ENCODE results near the gene HCFC2. TPM values are rescaled to one million over a fixed set of nuclear protein-coding genes. Genes with fewer than 3 reads are reported as not detected.

HCFC2 gene
- total RNA-seq, 4 donors from 2014 or later = 11.2 to 32.5 (median 15.9) TPM

DNA sequence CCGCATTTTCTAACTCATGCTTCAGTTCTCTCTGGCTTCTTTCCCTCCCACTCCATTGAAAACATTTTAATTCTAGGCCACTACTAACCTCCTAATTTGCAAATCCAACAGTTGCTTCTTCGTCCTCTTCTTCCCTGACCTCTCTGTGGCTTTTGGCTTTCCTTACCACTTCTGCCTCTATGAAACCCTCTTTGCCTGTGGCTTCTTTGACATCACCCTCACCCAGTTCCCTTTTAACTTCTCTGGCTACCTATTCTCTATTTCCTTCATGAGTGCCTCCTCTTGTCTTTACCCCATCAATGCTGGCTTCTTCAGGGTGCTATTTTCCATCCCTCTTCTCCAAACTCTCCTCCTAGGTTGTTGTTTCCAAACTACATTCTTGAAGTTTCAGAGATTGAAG lies 4.4 kb upstream of the HCFC2 start:
- TF ChIP-seq, protein P1, sequence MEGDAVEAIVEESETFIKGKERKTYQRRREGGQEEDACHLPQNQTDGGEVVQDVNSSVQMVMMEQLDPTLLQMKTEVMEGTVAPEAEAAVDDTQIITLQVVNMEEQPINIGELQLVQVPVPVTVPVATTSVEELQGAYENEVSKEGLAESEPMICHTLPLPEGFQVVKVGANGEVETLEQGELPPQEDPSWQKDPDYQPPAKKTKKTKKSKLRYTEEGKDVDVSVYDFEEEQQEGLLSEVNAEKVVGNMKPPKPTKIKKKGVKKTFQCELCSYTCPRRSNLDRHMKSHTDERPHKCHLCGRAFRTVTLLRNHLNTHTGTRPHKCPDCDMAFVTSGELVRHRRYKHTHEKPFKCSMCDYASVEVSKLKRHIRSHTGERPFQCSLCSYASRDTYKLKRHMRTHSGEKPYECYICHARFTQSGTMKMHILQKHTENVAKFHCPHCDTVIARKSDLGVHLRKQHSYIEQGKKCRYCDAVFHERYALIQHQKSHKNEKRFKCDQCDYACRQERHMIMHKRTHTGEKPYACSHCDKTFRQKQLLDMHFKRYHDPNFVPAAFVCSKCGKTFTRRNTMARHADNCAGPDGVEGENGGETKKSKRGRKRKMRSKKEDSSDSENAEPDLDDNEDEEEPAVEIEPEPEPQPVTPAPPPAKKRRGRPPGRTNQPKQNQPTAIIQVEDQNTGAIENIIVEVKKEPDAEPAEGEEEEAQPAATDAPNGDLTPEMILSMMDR (IDR thresholded peaks at IDR 0.05) = no peak
- no peak for DNase-seq (ENCODE audit: low spot score)
- ATAC-seq (ENCODE audit: low FRiP score) = no peak

DNA sequence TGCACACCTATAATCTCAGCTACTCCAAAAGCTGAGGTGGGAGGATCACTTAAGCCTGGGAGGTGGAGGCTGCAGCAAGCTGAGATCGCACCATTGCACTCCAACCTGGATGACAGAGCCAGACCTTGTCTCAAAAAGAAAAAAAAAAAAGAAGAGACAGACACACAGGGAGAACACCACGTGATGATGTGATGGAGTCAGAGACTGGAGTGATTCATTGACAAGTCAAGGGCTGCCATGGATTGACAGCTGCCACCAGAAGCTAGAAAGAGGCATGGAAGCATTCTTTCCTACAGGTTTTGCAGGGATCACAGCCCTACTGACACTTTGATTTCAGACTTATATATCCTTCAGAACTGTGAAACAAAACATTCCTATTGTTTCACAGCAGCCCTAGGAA lies 3.5 kb upstream of the HCFC2 start:
- ATAC-seq (ENCODE audit: low FRiP score) (no peak), DNase-seq (ENCODE audit: low spot score) (no peak)
- TF ChIP-seq, protein P1 (IDR thresholded peaks at IDR 0.05) = no peak

DNA sequence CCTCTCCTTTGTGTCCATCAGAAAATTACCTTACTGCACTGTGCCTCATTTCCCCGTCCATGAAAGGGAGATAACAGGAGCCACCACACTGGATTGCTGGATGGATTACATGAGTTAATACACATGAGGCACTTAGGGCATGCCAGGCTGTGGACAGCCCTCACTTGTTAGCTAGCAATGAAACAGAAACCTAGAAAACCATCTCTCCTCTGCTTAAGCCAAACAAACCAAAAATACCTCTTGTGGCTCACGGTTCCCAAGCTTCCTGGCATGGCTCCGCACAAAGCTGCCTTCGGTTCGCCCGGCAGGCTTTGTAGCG lies 660 bp upstream of the HCFC2 start:
- DNase-seq (ENCODE audit: low spot score) (no peak), ATAC-seq (ENCODE audit: low FRiP score) (peak; percentile 27)
- TF ChIP-seq, protein P1 (IDR thresholded peaks at IDR 0.05) = no peak

DNA sequence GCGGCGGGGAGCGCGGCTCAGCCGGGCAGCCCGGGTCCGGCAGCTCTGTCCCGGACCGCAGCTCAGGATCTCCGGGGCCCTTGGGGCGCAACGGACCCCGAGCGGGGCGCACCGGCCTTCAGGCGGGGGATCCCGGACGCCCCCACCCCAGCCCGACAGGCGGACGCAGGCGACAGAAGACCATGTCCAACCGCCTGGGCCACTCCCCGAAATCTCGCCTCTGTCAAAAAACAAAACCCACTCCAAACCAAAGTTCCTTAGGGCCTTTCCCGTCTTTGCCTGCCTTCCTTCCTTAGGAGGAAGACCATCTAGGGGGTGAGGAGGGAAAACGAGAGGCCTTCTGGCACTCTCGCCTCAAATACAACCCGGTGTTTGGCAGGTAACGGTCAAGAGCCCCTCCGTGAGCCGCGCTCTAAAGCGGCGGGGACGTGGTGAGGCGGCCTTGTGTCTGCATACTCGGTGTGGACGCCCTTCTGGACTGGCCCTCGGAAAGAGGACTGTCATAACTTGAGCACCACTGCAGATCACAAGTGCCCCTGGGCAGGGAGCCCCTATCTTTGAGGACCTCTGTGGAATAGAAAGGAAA lies 604 bp downstream of the HCFC2 start:
- TF ChIP-seq, protein P1 (IDR thresholded peaks at IDR 0.05) = no peak
- DNase-seq (ENCODE audit: low spot score) = no peak
- no peak for ATAC-seq (ENCODE audit: low FRiP score)

DNA sequence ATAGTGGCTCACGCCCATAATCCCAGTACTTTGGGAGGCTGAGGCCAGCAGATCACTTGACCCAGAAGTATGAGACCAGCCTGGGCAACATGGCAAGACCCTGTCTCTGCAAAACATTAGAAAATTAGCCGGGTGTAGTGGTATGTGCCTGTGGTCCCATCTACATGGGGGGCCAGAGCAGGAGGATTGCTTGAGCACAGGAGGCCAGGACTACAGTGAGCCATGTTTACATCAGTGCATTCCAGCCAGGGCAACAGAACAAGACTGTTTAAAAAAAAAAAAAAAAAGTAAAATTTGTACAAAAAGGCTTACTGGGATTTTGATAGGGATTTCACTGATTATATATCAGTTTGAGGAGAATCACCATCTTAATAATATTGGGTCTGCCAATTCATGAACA lies 7.8 kb downstream of the HCFC2 start:
- TF ChIP-seq, protein P1 (IDR thresholded peaks at IDR 0.05) = no peak
- ATAC-seq (ENCODE audit: low FRiP score) = no peak
- no peak for DNase-seq (ENCODE audit: low spot score)

DNA sequence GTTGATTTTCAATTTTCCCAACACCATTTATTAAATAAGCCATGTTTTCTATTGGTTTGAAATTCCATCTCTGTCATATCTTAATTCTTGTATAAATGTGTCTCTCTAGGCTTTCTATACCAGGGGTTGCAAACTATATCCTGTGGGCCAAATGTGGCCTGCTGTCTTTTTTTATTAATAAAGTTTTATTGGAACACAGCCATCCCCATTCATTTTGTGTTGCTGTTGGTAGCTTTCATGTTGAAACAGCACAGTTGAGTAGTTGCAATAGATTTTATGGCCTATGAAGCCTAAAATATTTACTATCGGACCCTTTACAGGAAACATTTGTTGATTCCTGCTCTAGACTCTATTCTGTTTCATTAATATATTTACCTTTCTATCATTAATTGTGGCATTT lies 9.4 kb downstream of the HCFC2 start:
- TF ChIP-seq, protein P1 (IDR thresholded peaks at IDR 0.05) = no peak
- DNase-seq (ENCODE audit: low spot score) (no peak), ATAC-seq (ENCODE audit: low FRiP score) (no peak)

DNA sequence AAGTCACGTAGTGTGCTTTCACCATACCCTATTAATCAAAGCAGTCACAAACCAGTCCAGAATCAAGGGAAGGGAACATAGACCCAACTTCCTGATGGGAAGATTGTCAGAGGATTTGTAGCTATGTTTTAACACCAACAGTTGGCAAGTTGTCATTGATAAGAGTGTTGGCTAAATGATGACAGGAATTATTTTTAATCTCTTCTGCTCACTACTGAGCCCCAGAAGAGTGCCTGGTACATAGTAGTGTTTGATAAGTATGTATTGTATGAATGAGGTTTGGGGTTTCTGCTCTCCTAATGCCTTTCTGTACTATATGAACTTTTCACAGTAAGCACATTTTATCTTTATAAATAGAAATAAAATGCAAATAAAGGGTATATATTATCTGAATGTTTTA lies 14.7 kb downstream of the HCFC2 start:
- DNase-seq (ENCODE audit: low spot score) (no peak), ATAC-seq (ENCODE audit: low FRiP score) (no peak)
- TF ChIP-seq, protein P1 (IDR thresholded peaks at IDR 0.05) = no peak
